Measurements from ENCODE around the gene ARHGAP22. TPM values are rescaled to one million over a fixed set of nuclear protein-coding genes. Genes with fewer than 3 reads are reported as not detected.

ARHGAP22 gene
- total and polyA plus RNA-seq, 2 of the 4 experiments (the other 2 are of a cell fraction): 28.3 to 30.2 TPM

DNA sequence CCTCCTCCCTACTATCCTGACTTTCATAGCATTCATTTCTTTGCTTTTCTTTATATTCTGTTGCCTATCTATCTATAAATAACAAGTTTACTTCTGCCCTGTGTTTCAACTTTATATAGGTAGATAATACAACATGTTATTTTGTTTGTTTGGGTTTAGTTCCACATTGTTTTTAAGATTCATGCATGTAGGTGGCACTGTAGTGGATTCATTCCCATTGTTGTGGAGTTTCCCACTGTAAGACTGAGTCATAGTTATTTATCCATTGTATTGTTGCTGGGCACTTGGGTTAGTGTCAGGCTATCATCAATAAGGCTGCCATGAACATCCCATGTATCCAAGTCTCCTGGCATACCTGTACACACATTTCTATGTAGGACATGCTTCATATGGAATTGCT is 127.7 kb downstream of the ARHGAP22 start:
- no peak overlapping the region for H3K14ac ChIP-seq (replicated peaks; ENCODE audit: low read depth, low read length)
- peaks cover 15% of the 10 kb centered on the region; the same call in 1 of the 2 replicates for H4K20me1 ChIP-seq (ENCODE audit: insufficient read depth, low read length)
- no peaks in the 10 kb centered on the region for H3K27me3 ChIP-seq (ENCODE audit: control insufficient read depth, insufficient read depth, low read length)
- H2AK5ac ChIP-seq (ENCODE audit: low read depth, low read length): no peak overlapping the region
- no TSS peak for BruUV-seq (replicated peaks)
- no peak overlapping the region for H4K5ac ChIP-seq (ENCODE audit: low read depth, low read length)
- no peak for TF ChIP-seq RCOR1 (IDR thresholded peaks at IDR 0.05; ENCODE audit: insufficient replicate concordance, low read length)
- TF ChIP-seq CEBPB (IDR thresholded peaks at IDR 0.05; ENCODE audit: low read depth, low read length): no peak
- no peak for TF ChIP-seq RFX5 (IDR thresholded peaks at IDR 0.05; ENCODE audit: low read depth, low read length)
- TF ChIP-seq MXI1 (IDR thresholded peaks at IDR 0.05; ENCODE audit: borderline replicate concordance, low read depth, low read length): no peak
- TF ChIP-seq SMC3 (IDR thresholded peaks at IDR 0.05; ENCODE audit: low read depth, low read length): no peak
- TF ChIP-seq FOS (IDR thresholded peaks at IDR 0.05; ENCODE audit: low read depth, low read length): no peak
- TF ChIP-seq BHLHE40 (IDR thresholded peaks at IDR 0.05; ENCODE audit: low read depth, low read length): no peak
- TF ChIP-seq, protein P1, sequence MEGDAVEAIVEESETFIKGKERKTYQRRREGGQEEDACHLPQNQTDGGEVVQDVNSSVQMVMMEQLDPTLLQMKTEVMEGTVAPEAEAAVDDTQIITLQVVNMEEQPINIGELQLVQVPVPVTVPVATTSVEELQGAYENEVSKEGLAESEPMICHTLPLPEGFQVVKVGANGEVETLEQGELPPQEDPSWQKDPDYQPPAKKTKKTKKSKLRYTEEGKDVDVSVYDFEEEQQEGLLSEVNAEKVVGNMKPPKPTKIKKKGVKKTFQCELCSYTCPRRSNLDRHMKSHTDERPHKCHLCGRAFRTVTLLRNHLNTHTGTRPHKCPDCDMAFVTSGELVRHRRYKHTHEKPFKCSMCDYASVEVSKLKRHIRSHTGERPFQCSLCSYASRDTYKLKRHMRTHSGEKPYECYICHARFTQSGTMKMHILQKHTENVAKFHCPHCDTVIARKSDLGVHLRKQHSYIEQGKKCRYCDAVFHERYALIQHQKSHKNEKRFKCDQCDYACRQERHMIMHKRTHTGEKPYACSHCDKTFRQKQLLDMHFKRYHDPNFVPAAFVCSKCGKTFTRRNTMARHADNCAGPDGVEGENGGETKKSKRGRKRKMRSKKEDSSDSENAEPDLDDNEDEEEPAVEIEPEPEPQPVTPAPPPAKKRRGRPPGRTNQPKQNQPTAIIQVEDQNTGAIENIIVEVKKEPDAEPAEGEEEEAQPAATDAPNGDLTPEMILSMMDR (conservative IDR thresholded peaks at IDR 0.05; ENCODE audit: low read depth, low read length): no peak
- no peak overlapping the region for H2BK5ac ChIP-seq (ENCODE audit: low read depth, low read length, poor library complexity, severe bottlenecking)
- ChIA-PET CTCF (no interaction called here), POLR2A (ENCODE audit: unreplicated experiment) (no interaction called here)
- H3K9me1 ChIP-seq (ENCODE audit: insufficient read depth, low read length): peaks cover 15% of the 10 kb centered on the region; the same call in 1 of the 2 replicates
- in situ Hi-C loops (cut with MboI; ENCODE audit: low sequenced_read_pairs): no loop called here
- H3K9ac ChIP-seq (ENCODE audit: low read depth, low read length): no peak overlapping the region
- H2BK15ac ChIP-seq (ENCODE audit: low read depth, low read length): no peak overlapping the region
- no peak overlapping the region for H3K23ac ChIP-seq (ENCODE audit: low read depth, low read length)
- H2AFZ ChIP-seq (replicated peaks; ENCODE audit: low read length, poor library complexity): no peak overlapping the region
- H2AK9ac ChIP-seq (replicated peaks; ENCODE audit: low read depth, low read length, poor library complexity): no peak overlapping the region
- no peak overlapping the region for H3K27ac ChIP-seq (ENCODE audit: insufficient read depth, low read length)
- ATAC-seq (ENCODE audit: low read depth) (no peak), DNase-seq (no peak)
- intact Hi-C loops (cut with micrococcal nuclease): no loop called here
- H2BK20ac ChIP-seq (ENCODE audit: low read depth, low read length): no peak overlapping the region
- no peak overlapping the region for H4K8ac ChIP-seq (ENCODE audit: low read depth in 2 of 2, low read length in 2 of 2)
- H3K4ac ChIP-seq (ENCODE audit: low read depth, low read length): no peak overlapping the region
- peaks cover 5% of the 10 kb centered on the region for H3K36me3 ChIP-seq (ENCODE audit: control insufficient read depth, insufficient read depth, low read length)
- H3K79me1 ChIP-seq (ENCODE audit: low read depth in 1 of 2, low read length in 2 of 2): peaks cover 24 to 79% of the 10 kb centered on the region in 2 experiments; a peak in 3 of 4 replicates
- H4K91ac ChIP-seq (ENCODE audit: insufficient read depth, low read depth, low read length): no peak overlapping the region
- dilution Hi-C loops (cut with HindIII; ENCODE audit: low sequenced_read_pairs, unreplicated experiment): no loop called here
- no peaks in the 10 kb centered on the region for H3K9me3 ChIP-seq (ENCODE audit: control insufficient read depth, insufficient read depth, low read length)
- H3K4me1 ChIP-seq (ENCODE audit: control insufficient read depth, insufficient read depth, low read length): no peaks in the 10 kb centered on the region
- no peak overlapping the region for H3K4me2 ChIP-seq (ENCODE audit: low read depth, low read length)
- H3K4me3 ChIP-seq (ENCODE audit: insufficient read depth, low read depth, low read length): no peak overlapping the region
- no peak overlapping the region for H3K56ac ChIP-seq (ENCODE audit: extremely low read depth, insufficient read depth, low read length)
- H3K18ac ChIP-seq (ENCODE audit: low read depth, low read length): no peak overlapping the region
- no peak overlapping the region for H2BK120ac ChIP-seq (ENCODE audit: low read depth, low read length)

Data from IMR-90 (cell line).